GM19324 (cell line): ENCODE results near the gene NACC2.

ENCODE experiments used
- ATAC-seq: cut with Tn5 transposase; IDR thresholded peaks from one replicate; pipeline ENCODE4 v1.9.1; 2021; ENCODE audit warnings: mild to moderate bottlenecking, moderate library complexity; ENCODE audit not compliant: unreplicated experiment, low FRiP score

The NACC2 gene

DNA sequence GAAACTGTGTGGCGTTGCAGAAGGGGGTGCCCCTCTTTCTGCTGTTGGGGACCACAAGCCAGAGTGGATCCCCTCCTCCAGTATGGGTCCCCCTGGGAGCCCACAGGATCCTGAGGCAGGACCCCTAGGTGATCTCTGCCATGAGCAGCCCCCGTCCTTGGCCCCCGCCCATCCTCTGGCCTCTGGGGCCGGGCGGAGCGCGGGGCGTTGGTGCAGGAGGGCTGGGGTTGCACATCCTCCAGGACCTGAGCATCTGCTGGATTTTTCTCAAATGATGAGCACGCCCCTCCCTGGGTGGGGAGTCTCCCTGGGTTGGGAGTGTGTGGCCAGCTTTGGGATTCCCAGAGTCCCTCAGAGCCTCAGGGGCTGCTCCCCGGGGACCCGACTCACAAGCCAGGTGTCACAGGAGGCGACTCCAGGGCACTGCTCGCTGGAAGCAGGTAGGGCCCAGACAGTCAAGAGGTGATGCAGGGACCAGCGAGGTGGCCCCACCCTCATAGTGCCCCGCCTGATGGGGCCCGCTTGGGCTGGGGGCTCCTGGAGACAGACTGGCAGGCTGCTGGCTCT, 107.2 kb downstream of the NACC2 start:
- ATAC-seq, result no peak

DNA sequence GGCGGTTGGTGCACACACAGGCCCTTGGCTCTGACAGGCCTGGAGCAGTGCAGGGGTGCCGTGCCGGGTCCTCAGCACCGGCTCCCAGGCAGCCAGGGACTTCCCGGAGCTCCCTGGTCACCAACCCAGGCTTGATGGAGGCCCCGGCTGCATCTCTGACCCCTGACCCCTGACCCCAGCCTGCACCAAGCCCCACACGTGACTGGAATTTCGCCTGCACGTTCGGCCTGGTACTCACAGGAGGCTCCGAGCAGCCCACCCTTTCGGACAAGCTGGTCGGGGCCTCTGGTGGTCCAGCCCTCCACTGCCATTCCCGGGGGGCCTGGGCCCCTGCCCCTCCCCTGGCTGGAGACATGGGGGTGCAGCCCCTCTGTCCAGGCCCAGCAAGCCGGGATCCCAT, 108.5 kb downstream of the NACC2 start:
- ATAC-seq, result no peak

DNA sequence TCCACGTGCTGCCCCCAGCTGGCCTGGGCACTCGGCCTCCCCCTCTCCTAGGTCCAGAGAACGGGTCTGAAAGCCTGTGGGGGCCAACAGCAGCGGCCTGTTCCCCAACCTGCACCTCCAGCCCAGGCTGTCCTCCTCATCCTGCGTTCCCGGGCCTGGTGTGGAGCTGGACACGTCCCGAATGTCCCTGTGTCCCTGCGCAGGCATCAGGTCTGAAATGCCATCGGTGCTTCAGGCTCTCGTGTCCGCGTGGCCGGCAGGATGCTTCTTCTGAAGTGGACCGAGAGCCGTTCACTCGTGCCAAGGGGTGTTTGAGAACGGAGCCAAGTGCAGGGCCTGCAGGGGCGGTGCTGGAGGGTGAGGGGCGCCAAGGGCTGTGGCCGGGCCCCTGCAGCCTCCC, 109.2 kb downstream of the NACC2 start:
- ATAC-seq, result no peak

DNA sequence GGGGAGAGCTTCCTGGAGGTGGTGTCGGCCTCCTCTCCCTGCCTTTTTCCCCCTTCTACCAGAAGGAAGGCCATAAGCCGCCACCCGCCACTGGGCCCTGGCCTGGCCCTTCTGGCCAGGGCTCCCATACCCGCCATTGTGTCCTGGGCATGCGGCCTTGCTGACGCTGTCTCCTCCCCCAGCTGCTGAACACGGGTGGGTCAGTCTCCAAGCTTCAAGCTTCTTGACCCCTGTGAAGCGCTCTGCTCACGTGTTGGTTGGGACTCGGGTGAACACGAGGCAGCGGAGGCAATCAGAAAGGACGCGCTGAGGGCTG, 109.7 kb downstream of the NACC2 start:
- ATAC-seq, result no peak

DNA sequence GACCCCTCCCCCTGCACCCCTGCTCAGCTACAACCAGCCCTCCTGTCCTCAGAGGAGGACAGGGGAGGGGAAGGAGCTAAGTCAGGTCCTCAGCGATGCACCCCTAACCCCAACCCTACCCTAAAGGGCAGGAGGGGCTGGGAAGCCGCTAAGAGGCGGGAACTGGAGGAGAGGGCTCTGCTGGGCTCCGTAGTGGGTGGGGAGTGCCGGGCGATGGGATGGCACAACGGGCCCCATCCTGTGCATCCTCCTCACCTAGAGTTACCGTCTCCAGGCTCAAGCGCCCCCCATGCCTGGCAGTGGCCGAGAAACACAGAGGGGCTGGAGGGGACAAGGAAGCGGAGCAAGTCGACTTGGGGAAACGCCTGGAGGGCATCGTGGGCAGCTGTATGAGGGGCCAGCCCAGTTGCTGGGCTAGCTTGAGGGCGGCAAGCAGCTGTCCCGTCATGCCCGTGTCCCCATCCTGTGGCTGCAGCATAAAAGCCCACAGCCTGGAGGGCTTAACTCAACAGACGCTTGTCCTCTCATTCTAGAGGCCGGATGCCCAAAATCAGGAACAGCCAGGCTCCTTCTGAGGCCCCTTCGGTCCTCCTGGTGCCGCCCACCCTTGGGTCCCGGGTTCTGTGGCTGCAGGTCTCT, 110.9 kb downstream of the NACC2 start:
- no peak for ATAC-seq

DNA sequence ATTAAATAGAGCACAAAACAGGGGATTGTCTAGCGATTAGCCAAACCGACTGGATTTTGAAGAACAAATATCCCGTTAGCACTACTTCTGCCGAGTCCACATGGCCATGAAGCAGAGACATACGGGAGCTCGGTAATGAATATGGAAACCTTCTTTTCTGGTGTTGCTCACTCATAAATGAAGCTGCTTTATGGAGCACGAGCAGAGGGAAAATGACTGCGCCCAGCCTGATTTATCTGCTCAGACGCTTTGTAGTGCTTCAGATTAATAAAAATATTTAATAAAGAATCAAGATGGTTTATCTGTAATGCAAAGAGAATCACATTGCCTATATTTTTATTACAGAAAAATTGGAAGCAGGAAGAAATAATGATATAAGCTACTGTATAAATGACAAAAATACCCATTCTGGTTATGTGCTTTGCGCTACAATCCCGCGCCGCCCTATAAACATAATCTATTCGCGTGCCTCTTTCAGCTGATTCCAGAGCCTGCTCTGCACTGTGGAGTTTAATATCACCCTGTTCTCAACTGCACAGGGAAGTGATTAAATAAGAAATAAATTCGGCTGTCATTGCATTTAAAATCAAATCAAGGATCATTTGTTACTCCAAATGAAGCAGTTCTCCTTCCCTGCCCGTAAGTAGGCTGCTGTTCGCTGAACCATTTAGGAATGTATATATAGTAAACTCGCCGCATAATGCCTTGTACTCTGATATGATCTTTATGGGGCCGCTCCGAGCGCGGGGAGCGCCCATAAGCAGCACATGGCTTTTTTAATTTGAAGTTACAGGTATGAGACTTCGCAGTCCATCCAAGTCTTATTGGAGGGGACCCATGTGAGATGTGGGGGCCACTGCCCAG, 111.6 kb downstream of the NACC2 start:
- ATAC-seq, result no peak

DNA sequence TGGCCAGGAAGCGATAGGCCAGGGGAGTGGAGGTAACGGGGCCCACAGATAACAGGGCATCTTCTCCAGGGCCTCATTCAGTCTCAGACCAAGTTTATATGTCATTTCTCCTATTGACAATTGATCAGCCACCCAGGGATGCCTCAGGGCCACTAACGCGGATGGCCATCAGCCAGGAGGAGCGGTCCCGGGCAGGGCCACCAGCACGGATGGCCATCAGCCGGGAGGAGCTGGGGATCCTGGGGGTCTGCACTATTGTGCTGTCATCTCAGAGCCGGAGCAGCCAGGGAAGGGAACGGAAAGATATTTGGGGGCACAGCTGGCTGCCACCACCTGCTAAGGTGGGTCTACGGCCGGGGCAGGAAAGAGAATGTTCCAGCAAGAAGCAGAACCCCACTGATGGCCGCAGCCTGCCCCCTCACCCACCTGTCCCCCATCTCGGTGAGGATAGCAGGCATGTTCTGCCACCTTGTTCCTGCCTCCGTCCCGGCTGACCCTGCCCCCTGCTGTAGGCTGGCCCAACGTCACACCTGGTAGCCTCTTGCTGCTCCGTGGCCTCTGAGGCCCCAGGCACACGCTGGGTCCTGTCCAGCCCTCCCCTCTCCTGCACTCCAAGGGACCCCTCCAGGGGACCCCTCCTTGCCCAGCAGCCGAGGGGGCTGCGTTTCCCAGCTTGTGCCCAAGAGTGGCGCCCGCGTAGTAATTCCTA, 112.4 kb downstream of the NACC2 start:
- no peak for ATAC-seq

DNA sequence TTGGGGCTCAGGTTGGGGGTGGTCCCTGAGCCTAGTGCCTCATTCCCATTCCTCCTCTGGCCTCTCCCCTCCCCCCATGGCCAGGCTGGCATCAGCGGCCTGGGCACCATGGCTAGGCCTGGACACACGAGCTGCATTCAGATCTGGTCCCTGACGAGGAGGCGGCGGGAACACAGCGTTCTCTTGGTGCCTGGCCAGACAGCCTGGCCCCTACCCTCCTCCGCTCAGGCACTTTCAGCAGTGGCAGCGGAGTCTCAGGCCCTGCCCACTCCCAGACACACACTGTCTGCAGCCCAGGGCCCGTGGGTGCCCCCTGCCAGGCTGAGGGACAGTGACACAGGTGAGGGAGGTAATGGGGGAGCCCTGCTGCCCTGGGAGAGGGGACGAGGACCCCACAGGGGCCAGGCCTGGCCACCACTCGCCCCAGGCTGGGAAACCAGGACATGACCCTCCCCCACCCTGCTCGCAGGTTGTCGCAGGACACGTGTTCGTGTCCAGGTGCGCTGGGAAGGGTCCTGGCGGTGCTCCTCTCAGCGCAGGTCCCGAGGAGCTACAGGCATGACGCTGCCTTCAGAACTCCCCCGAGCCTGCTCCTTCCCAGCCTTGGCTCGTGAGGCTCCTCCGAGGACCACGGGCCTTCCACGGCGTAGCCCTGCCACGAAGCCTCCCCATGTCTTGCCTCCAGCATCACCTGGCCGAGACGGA, 114.0 kb downstream of the NACC2 start:
- ATAC-seq, result no peak

DNA sequence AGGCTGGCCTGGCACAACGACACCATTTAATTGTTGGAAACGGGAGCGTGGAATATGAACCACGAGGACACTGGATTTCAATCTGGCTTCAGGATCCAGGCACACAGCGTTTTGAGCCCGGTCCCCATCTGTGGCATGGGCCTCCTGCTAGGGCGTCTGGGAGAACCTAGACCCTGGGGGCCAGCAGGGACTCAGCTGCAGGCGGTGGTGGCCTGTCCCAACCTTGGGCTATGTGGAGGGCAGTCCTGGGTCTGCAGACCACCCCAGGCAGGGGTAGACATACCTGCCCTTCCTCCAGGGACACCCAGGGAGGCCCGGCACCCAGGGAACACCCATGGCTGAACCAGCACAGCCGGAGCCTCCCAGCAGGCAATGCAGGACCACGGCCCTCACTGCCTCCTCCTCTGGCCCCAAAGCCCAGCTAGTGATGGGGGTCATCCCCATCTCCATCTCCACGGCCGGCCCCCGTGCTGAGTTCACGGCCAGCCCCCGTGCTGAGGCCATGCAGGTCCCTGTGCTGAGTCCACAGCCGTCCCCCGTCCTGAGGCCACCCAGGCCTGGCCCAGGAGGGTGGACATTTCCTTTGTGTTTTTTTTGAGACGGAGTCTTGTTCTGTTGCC, 115.4 kb downstream of the NACC2 start:
- ATAC-seq, result no peak

DNA sequence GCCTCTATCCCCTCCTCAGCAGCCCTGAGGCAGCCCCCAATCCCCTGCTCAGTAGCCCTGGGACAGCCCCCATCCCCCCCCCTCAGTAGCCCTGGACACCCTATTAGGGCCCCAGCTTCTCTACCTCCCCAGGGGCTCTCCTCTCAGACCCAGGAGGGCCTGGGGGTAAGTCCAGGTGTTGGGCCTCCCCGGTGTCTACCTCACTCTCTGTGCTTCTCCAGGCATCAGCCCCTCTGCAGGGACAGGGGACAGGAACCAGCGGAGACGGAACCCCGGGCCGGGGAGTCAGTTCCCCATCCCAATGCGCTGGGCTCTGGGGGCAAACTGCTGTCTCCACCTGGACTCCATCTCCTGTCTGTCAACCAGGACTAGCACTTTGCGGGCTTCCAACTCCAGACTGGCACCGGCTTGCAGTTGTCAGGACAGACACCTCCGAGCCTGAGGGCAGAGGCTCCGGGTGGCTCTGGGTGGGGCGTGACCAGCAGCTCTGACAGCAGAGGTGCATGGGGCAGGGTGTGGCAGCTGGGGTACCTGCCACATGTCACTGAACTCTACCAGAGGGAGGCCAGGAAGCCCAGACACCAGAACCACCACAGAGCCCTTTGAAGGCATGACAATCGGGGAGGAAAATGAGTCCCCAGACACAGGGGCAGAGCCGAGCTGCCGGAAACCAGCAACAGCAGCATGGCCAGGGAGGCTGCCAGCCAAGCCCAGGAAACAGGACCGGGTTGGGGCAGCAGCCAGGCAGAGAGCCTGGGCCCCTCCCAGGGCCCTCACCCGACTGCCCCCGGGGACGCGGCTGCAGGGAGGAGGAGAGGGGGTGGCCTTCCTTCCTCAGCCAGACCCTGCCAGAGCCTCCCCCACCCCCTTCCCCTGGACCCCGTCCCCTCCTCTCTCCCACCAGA, 116.2 kb downstream of the NACC2 start:
- ATAC-seq, result no peak

DNA sequence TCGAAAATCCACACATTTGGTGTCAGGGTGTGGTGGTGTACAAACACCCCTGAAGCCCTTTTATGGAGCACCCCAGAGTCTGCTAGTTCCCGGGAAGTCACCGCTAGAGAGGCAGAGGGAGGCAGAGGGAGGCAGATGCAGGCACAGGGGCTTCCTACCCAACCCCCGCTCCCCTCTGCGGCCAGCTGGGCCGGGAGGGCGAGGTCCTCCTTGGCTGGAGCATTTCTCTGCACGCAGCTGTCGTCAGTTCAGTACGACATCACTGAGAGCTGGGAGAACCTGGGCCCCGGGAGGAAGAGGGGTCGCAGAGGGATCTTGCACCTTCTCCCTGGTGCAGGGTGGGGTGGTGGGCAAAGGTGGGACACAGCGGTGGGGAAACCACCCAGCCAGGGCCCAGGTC, 118.1 kb downstream of the NACC2 start:
- ATAC-seq, result no peak

DNA sequence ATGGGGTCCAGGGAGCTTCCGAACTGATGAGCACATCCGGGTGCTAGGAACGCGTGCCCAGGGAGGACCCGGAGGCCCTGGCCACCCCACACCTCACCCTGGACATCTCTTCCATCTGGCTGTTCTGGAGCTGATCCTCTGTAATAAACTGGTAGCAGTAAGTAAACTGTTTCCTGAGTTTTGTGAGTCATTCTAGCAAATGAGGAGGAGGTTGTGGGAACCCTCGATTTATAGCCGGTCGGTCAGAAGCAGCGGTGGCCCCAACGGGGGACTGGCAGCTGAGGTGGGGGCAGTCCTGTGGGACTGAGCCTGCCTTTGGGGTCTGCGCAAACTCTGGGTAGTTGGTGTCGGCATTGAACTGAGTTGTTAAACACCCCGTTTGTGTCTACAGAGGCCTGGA, 118.6 kb downstream of the NACC2 start:
- ATAC-seq, result no peak

DNA sequence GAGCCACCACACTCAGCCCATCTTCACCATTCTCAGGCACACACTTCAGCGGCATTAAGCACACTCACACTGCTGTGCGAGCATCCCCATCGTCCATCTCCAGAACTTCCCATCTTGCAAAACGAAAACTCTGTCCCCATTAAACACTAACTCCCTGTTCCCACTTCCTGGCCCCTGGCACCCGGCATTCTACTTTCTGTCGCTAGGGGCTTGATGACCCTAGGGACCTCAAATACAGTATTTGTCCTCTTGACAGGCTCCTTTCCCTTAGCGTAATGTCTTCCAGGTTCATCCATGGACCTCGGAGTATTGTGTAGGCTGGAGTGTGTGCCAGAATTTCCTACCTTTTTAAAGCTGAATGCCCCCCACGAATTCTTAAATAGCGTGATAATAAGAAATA, 119.3 kb downstream of the NACC2 start:
- ATAC-seq, result no peak

DNA sequence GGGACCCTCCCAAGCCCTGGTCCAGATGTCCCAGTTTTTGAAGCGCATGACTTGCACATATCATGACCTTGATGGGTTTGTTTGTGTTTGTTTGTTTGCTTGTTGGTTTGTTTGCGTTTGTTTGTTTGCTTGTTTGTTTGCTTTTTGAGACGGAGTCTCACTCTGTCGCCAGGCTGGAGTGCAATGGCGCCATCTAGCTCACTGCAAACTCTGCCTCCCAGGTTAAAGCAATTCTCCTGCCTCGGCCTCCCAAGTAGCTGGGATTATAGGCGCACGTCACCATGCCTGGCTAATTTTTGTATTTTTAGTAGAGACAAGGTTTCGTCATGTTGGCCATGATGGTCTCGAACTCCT, 120.9 kb downstream of the NACC2 start:
- no peak for ATAC-seq

DNA sequence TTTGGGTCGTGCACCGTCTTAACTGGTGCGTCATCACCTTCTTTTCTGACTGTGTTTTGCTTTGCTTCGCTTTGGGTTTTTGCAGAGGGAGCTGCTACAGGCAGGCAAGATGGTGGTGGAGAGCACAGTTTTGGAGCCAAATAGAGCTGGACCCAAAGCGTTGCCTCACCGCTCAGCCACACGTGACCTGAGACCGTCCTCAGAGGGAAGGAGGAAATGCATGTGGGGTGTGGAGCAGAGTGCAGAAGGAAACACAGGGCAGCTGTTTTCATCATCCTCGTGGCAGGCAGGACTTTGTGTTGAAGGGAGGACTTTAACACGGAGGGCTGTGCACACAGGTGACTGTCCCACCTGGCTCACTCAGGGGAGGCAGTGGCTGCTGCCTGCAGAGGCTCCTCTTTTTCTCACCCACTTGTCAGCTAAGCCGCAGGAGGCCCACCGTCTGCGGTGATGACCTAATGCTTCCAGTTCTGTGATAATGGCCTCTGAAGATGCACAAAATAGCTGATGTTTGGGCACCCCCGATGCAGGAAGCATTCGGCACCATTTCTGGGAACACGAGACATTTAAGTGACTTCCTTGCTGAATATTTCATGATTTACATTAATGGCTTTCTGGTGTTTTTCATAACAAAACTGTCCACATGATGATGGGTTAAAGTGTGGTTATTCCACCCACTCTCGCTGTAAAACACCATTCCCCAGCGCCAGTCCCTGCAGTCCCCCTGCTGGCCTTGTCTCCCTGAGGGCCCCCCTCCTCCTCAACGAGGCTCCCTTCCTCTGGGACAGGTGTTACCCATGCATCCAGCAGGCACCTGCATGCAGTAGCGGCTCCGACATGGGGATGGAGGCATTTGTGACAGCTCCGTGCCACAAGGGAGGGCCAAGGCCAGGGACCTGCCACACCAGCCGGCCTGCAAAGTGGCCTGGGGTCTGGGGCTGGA, 121.5 kb downstream of the NACC2 start:
- ATAC-seq, result no peak

DNA sequence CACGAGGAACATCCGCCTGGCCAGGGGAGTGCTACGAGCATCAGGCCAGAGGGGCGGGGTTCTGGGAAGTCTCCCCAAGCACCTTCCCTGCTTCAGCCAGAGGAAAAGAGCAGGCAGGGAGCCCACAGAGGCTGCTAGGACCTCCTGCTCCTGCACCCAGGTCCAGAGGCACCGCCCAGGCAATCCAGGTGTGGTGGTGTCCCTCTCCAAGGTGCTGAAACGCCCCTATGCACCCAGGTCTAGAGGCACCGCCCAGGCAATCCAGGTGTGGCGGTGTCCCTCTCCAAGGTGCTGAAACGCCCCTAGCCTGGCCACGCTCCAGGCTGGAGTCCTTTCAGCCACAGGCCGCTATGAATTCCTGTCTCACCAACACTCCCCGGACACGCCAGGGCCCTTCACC, 123.2 kb downstream of the NACC2 start:
- ATAC-seq, result no peak

DNA sequence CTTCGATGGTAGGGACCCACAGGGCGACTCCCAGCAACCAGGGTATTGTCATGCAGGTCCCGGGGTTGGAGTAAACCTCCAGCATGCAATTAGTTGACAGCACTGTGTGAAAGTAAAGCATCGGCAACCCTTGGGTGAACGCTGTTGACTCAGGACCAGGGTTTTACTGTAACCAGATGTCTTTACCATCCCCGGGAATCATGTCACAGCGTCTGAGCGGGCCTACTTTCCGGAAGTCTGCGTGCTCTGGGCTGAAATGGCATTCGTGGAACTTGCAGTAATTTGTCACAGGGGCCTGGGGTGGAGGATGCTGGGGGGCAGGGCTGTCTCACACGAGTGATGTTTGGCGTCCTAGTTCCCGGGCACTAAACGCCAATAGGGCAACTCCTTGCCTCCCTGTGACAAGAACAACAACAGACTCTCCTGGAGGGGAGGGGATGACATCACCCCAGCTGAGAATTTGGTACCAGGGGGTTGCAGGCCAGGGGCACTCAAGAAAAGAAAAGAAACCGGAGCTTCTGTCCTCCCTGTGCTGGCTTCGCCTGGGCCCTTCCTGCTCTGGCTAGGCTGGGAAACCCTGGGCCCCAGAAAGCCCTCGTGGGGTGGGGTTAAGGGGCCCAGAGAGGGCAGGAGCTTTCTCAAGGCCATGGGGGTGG, 123.8 kb downstream of the NACC2 start:
- ATAC-seq, result no peak
